ENCODE results near the gene TTF2.
"Not testable (repeated sequence)": the region's sequence is repeated elsewhere in the genome, so short reads cannot be mapped to it uniquely, and the experiment has no call there.

Gene TTF2

GRCh38 chr1:117093091-117093534 is 33.0 kb downstream of the TTF2 start:
- FAIRE-seq (peak; percentile 80), DNase-seq (ENCODE audit: insufficient read length, low spot score) (peak; percentile 51)
- TF ChIP-seq POLR2A (IDR thresholded peaks at IDR 0.05; ENCODE audit: low read depth, low read length), result no peak

GRCh38 chr1:117093870-117094621 is 33.9 kb downstream of the TTF2 start:
- no peak for TF ChIP-seq POLR2A (IDR thresholded peaks at IDR 0.05; ENCODE audit: low read depth, low read length)

GRCh38 chr1:117094841-117095604 is 34.9 kb downstream of the TTF2 start:
- no peak for FAIRE-seq
- DNase-seq (ENCODE audit: insufficient read length, low spot score), result no peak
- TF ChIP-seq POLR2A (IDR thresholded peaks at IDR 0.05; ENCODE audit: low read depth, low read length), result no peak

More at GRCh38 chr1:117093870-117094621, 33.9 kb downstream of the TTF2 start:
- DNase-seq (ENCODE audit: insufficient read length, low spot score) (peak; percentile 34), FAIRE-seq (peak; percentile 62)

- no peak for TF ChIP-seq POLR2A (IDR thresholded peaks at IDR 0.05; ENCODE audit: low read depth, low read length)
- DNase-seq (ENCODE audit: insufficient read length, low spot score) (no peak), FAIRE-seq (no peak)
Measured at GRCh38 chr1:117096951-117097408, 36.9 kb downstream of the TTF2 start.

GRCh38 chr1:117097443-117097842 is 37.3 kb downstream of the TTF2 start:
- no peak for DNase-seq (ENCODE audit: insufficient read length, low spot score)
- FAIRE-seq, result no peak
- TF ChIP-seq POLR2A (IDR thresholded peaks at IDR 0.05; ENCODE audit: low read depth, low read length), result no peak

- no peak for TF ChIP-seq POLR2A (IDR thresholded peaks at IDR 0.05; ENCODE audit: low read depth, low read length)
- no peak for DNase-seq (ENCODE audit: insufficient read length, low spot score)
- FAIRE-seq, result no peak
Measured at GRCh38 chr1:117098287-117098890, 38.3 kb downstream of the TTF2 start.

GRCh38 chr1:117101334-117101733 is 41.2 kb downstream of the TTF2 start:
- no peak for TF ChIP-seq POLR2A (IDR thresholded peaks at IDR 0.05; ENCODE audit: low read depth, low read length)
- FAIRE-seq (no peak), DNase-seq (ENCODE audit: insufficient read length, low spot score) (no peak)

- FAIRE-seq; DNase-seq (ENCODE audit: insufficient read length, low spot score): not testable (repeated sequence)
Measured at GRCh38 chr1:117101858-117102257, 41.7 kb downstream of the TTF2 start.

- no peak for TF ChIP-seq POLR2A (IDR thresholded peaks at IDR 0.05; ENCODE audit: low read depth, low read length)
- FAIRE-seq (no peak), DNase-seq (ENCODE audit: insufficient read length, low spot score) (no peak)
Measured at GRCh38 chr1:117104986-117105385, 44.9 kb downstream of the TTF2 start.

GRCh38 chr1:117105722-117106121 is 45.6 kb downstream of the TTF2 start:
- FAIRE-seq (no peak), DNase-seq (ENCODE audit: insufficient read length, low spot score) (no peak)
- TF ChIP-seq POLR2A (IDR thresholded peaks at IDR 0.05; ENCODE audit: low read depth, low read length), result no peak

- DNase-seq (ENCODE audit: insufficient read length, low spot score) (no peak), FAIRE-seq (no peak)
- TF ChIP-seq POLR2A (IDR thresholded peaks at IDR 0.05; ENCODE audit: low read depth, low read length), result no peak
Measured at GRCh38 chr1:117106478-117106877, 46.4 kb downstream of the TTF2 start.

GRCh38 chr1:117107364-117107763 is 47.2 kb downstream of the TTF2 start:
- FAIRE-seq (no peak), DNase-seq (ENCODE audit: insufficient read length, low spot score) (no peak)
- TF ChIP-seq POLR2A (IDR thresholded peaks at IDR 0.05; ENCODE audit: low read depth, low read length), result no peak

- DNase-seq (ENCODE audit: insufficient read length, low spot score), result no peak
- FAIRE-seq, result peak; percentile 27
- no peak for TF ChIP-seq POLR2A (IDR thresholded peaks at IDR 0.05; ENCODE audit: low read depth, low read length)
Measured at GRCh38 chr1:117110774-117111173, 50.6 kb downstream of the TTF2 start.

- DNase-seq (ENCODE audit: insufficient read length, low spot score) (no peak), FAIRE-seq (no peak)
- TF ChIP-seq POLR2A (IDR thresholded peaks at IDR 0.05; ENCODE audit: low read depth, low read length), result no peak
Measured at GRCh38 chr1:117112047-117112717, 52.1 kb downstream of the TTF2 start.
